K562 (cell line): ENCODE data around the gene LRRC71. TPM values are rescaled to one million over a fixed set of nuclear protein-coding genes. Genes with fewer than 3 reads are reported as not detected.

Experiments used
- ATAC-seq: fragments of 200-7000 bp; cut with Tn5 transposase; 3 replicates; pipeline ENCODE4 v1.9.1; 2020; ENCODE audit warnings: moderate library complexity
- Bru-seq: library from RNA; stranded (reverse); fragments of 400-500 nt; gene quantifications from one replicate; lab custom pipeline; 2021; lab: Mats Ljungman, UMichigan
- BruChase-seq, 2 experiments: library from RNA; stranded (reverse); fragments of 400-500 nt; gene quantifications; one replicate each; lab custom pipeline; 2021; lab: Mats Ljungman, UMichigan
- BruUV-seq: library from RNA; stranded (reverse); fragments of 400-500 nt; replicated peaks from 2 replicates; lab custom pipeline; 2021; lab: Mats Ljungman, UMichigan
- CTCF ChIA-PET: fragments of 300-600 bp; formaldehyde crosslinking; extraction: SDS; loops from one replicate; lab custom pipeline; 2021; ENCODE audit warnings: low intra/inter-chr PET ratio; lab: Yijun Ruan, JAX
- POLR2A ChIA-PET: fragments of 300-600, 350-650 bp; sonication (Branson Sonifier 250); formaldehyde crosslinking; extraction: SDS; loops from one replicate; lab custom pipeline; 2021; ENCODE audit warnings: antibody characterized with exemption, inconsistent platforms; lab: Yijun Ruan, JAX
- DNase-seq, 4 experiments: peaks; one replicate each; pipeline versions ENCODE4 v3.0.0 to v3.0.0-alpha.2; 2011 to 2018; ENCODE audit warnings: low spot score in 3 of 4, mixed read lengths in 3 of 4; ENCODE audit errors: extremely low read depth in 1 of 4
- FAIRE-seq: peaks from 2 replicates; lab custom pipeline; 2011; peaks lifted over from hg19 to GRCh38; lab: Jason Lieb, UNC
- H2AFZ ChIP-seq: 2 replicates; pipeline ENCODE4 v1.6.0; 2011; ENCODE audit warnings: low read depth, low read length, control low read depth, inconsistent platforms
- H3K27ac ChIP-seq: fragments of 200-600 bp; 3 replicates; pipeline ENCODE4 v1.8.0; 2011; ENCODE audit warnings: low read depth, mild to moderate bottlenecking, control low read depth, inconsistent platforms, low read length, moderate library complexity, mixed read lengths; ENCODE audit errors: extremely low read depth
- H3K27me3 ChIP-seq, 2 experiments: fragments of 300-600 bp in 1 of 2; 2 replicates in 1 of 2; 3 replicates in 1 of 2; pipeline versions ENCODE4 v1.6.0 to v1.8.0; 2011; ENCODE audit warnings: inconsistent platforms in 2 of 2, low read length in 2 of 2, mild to moderate bottlenecking in 1 of 2, mixed read lengths in 1 of 2, moderate library complexity in 1 of 2; ENCODE audit not compliant: control insufficient read depth in 2 of 2, insufficient read depth in 2 of 2
- H3K36me3 ChIP-seq: fragments of 300-600 bp; 3 replicates; pipeline ENCODE4 v1.8.0; 2011; ENCODE audit warnings: mild to moderate bottlenecking, low read length, inconsistent platforms; ENCODE audit not compliant: control insufficient read depth, insufficient read depth
- H3K4me1 ChIP-seq, 2 experiments: fragments of 200-600 bp in 1 of 2; replicated peaks in 1 of 2; 2 replicates in 1 of 2; 3 replicates in 1 of 2; pipeline versions ENCODE4 v1.5.1 to v1.8.0; 2011; ENCODE audit warnings: inconsistent platforms in 2 of 2, low read length in 2 of 2, mild to moderate bottlenecking in 1 of 2, mixed read lengths in 1 of 2, moderate library complexity in 1 of 2; ENCODE audit not compliant: control insufficient read depth in 2 of 2, insufficient read depth in 2 of 2
- H3K4me2 ChIP-seq: 2 replicates; pipeline ENCODE4 v1.6.1; 2011; ENCODE audit warnings: low read length, control low read depth, inconsistent platforms, mixed read lengths; ENCODE audit not compliant: insufficient read depth
- H3K4me3 ChIP-seq: fragments of 200-600 bp; sonication (generic), shearing (Covaris generic); 2 replicates; pipeline ENCODE4 v1.5.1; 2016; ENCODE audit warnings: control low read depth, inconsistent platforms
- H3K79me2 ChIP-seq: fragments of 200-600 bp; 3 replicates; pipeline ENCODE4 v1.8.0; 2011; ENCODE audit warnings: low read length, inconsistent platforms; ENCODE audit not compliant: control insufficient read depth, insufficient read depth
- H3K9ac ChIP-seq, 2 experiments: 2 replicates each; pipeline versions ENCODE4 v1.6.0 to v1.6.1; 2011; ENCODE audit warnings: low read depth in 2 of 2, low read length in 2 of 2, control low read depth in 1 of 2, inconsistent platforms in 1 of 2, mild to moderate bottlenecking in 1 of 2, mixed read lengths in 1 of 2; ENCODE audit not compliant: insufficient read depth in 1 of 2
- H3K9me1 ChIP-seq: one replicate; pipeline ENCODE4 v1.6.0; 2011; ENCODE audit warnings: inconsistent platforms, mild to moderate bottlenecking, low read length, moderate library complexity; ENCODE audit not compliant: control insufficient read depth, insufficient read depth
- H3K9me3 ChIP-seq: replicated peaks from 2 replicates; pipeline ENCODE4 v1.5.1; 2011; ENCODE audit warnings: low read depth, low read length, inconsistent platforms; ENCODE audit not compliant: control insufficient read depth, insufficient read depth
- H4K20me1 ChIP-seq: replicated peaks from 2 replicates; pipeline ENCODE4 v1.6.1; 2011; ENCODE audit warnings: low read length, inconsistent platforms, mixed read lengths; ENCODE audit not compliant: control insufficient read depth, insufficient read depth
- CAMTA2 ChIP-seq: fragments of 250-450 bp; sonication (Bioruptor Pico); conservative IDR thresholded peaks from 2 replicates; pipeline ENCODE4 v1.5.1; 2022
- DNMT1 ChIP-seq: fragments of 450-650 bp; IDR thresholded peaks from 2 replicates; pipeline ENCODE4 v1.6.1; 2016; ENCODE audit warnings: antibody characterized with exemption, mild to moderate bottlenecking
- E2F4 ChIP-seq: sonication (generic); formaldehyde crosslinking; IDR thresholded peaks from 2 replicates; pipeline ENCODE4 v1.8.0; 2022; ENCODE audit warnings: mild to moderate bottlenecking, low read depth, missing genetic modification reagents
- GABPB1 ChIP-seq: sonication (generic); formaldehyde crosslinking; IDR thresholded peaks from 2 replicates; pipeline ENCODE4 v1.8.0; 2022; ENCODE audit warnings: mild to moderate bottlenecking, missing genetic modification reagents
- HNRNPK ChIP-seq: fragments of 200-400 bp; formaldehyde crosslinking; IDR thresholded peaks from one replicate; pipeline ENCODE4 v1.6.1; 2018; ENCODE audit warnings: mild to moderate bottlenecking, low read depth, low read length; ENCODE audit not compliant: poor library complexity, severe bottlenecking
- HNRNPL ChIP-seq: fragments of 200-400 bp; formaldehyde crosslinking; IDR thresholded peaks from 2 replicates; pipeline ENCODE4 v1.6.1; 2017; ENCODE audit warnings: low read depth, mild to moderate bottlenecking, low read length
- IRF2 ChIP-seq: sonication (generic); formaldehyde crosslinking; IDR thresholded peaks from 2 replicates; pipeline ENCODE4 v1.8.1; 2022; ENCODE audit warnings: mild to moderate bottlenecking, missing genetic modification reagents
- SETDB1 ChIP-seq: IDR thresholded peaks from one replicate; pipeline ENCODE4 v1.6.1; 2012; ENCODE audit warnings: low read length, control low read depth, inconsistent platforms
- SMARCB1 ChIP-seq: IDR thresholded peaks from 2 replicates; pipeline ENCODE4 v1.6.1; 2011; ENCODE audit warnings: improper control_type of control experiment, low read depth; ENCODE audit not compliant: insufficient read length
- SRSF9 ChIP-seq: fragments of 200-400 bp; formaldehyde crosslinking; IDR thresholded peaks from 2 replicates; pipeline ENCODE4 v1.6.1; 2017; ENCODE audit warnings: low read depth, low read length, borderline replicate concordance
- ZNF184 ChIP-seq: sonication (generic); formaldehyde crosslinking; IDR thresholded peaks from 2 replicates; pipeline ENCODE4 v1.5.0; 2020; ENCODE audit warnings: missing genetic modification reagents
- ZNF586 ChIP-seq: fragments of 450-650 bp; formaldehyde crosslinking; conservative IDR thresholded peaks from 2 replicates; pipeline ENCODE4 v1.4.0; 2020; ENCODE audit warnings: mild to moderate bottlenecking, moderate library complexity
- ZNF695 ChIP-seq: fragments of 450-650 bp; formaldehyde crosslinking; IDR thresholded peaks from 2 replicates; pipeline ENCODE4 v1.4.0; 2020; ENCODE audit warnings: mild to moderate bottlenecking, moderate library complexity
- ZNF740 ChIP-seq, 3 experiments: fragments of 200-800 bp in 1 of 3; sonication (Bioruptor generic) in 1 of 3; sonication (generic) in 1 of 3; formaldehyde crosslinking in 1 of 3; IDR thresholded peaks; 2 replicates each; pipeline versions ENCODE4 v1.6.1 to v1.8.0; 2016 to 2022; ENCODE audit warnings: mild to moderate bottlenecking in 2 of 3, missing compliant biosample characterization in 2 of 3, missing genetic modification characterization in 2 of 3, missing genetic modification reagents in 1 of 3
- WGBS: fragments of 100-300 bp; shearing (Covaris generic); methylation state at CpG from one replicate; pipeline ENCODE4 v1.1.6; 2016; ENCODE audit warnings: low coverage, mixed read lengths; ENCODE audit not compliant: insufficient coverage; ENCODE audit errors: missing lambda C conversion rate; 5-methylcytosine and 5-hydroxymethylcytosine counted together
- in situ Hi-C: fragments of 300-500 bp; cut with MboI; formaldehyde crosslinking; loops from 4 replicates; pipeline ENCODE4 v1.15.0; 2018; ENCODE audit warnings: inconsistent platforms, mixed read lengths
- intact Hi-C: fragments of 100-400 bp; cut with micrococcal nuclease; formaldehyde crosslinking; loops from 2 replicates; pipeline ENCODE4 v1.14.2; 2022
- long read RNA-seq, 3 experiments: library from polyadenylated mRNA in 2 of 3; library from RNA in 1 of 3; unstranded in 2 of 3; stranded (forward) in 1 of 3; transcript quantifications; one replicate each; pipeline ENCODE4 v2.0.0, GENCODE V29; 2019 to 2022
- polyA minus RNA-seq, 3 experiments: library from RNA; depleted of rRNA, polyadenylated mRNA; stranded (reverse); fragments of >200 nt; gene quantifications; 2 replicates each; pipeline ENCODE4 v1.2.3, GENCODE V29; 2011
- polyA plus RNA-seq, 8 experiments: library from polyadenylated mRNA; depleted of rRNA in 4 of 8; stranded (reverse) in 5 of 8; unstranded in 3 of 8; fragments of >200 nt; fragmentation: Nextera tagmentation in 2 of 8; fragmentation: Illumina TruSeq in 1 of 8; extraction: Ambion mirVana in 2 of 8; extraction: Trizol in 1 of 8; gene quantifications; 2 replicates each; pipeline versions ENCODE4 v1.2.1 to v1.2.3, GENCODE V29; 2011 to 2014; ENCODE audit warnings: inconsistent platforms in 1 of 8, missing spikeins in 1 of 8
- total RNA-seq, 7 experiments: library from RNA; depleted of rRNA in 6 of 7; stranded (reverse); fragments of >200 nt in 6 of 7; fragmentation: Illumina TruSeq in 2 of 7; extraction: Trizol in 2 of 7; gene quantifications; 2 replicates each; pipeline versions ENCODE4 v1.2.1 to v1.2.3, GENCODE V29; 2011 to 2021; ENCODE audit warnings: low replicate concordance in 1 of 7

The LRRC71 gene
- total RNA-seq (2011; cell fraction: chromatin; rRNA removed; ENCODE audit: low replicate concordance) = 2.2 and 3.8 TPM in 2 replicates
- total RNA-seq (2011; cell fraction: nucleolus; rRNA removed) = 2.5 and 4.9 TPM in 2 replicates
- 2.4 and 2.8 TPM in 2 replicates for total RNA-seq (2011; cell fraction: nucleoplasm; rRNA removed)
- total RNA-seq (2014; rRNA removed) (0.64 TPM in 1 of 2 replicates, not detected in the other), total RNA-seq (2014; rRNA removed; fragmentation: Illumina TruSeq; extraction: Trizol) (0.22 and 0.51 TPM in 2 replicates), total RNA-seq (2015; rRNA removed; fragmentation: Illumina TruSeq; extraction: Trizol) (not detected in 2 replicates), total RNA-seq (2021) (0.45 and 1.2 TPM in 2 replicates), polyA plus RNA-seq (2011; rRNA removed) (0.87 and 1.1 TPM in 2 replicates), polyA plus RNA-seq (2014; fragmentation: Illumina TruSeq; extraction: Trizol) (0.06 and 0.51 TPM in 2 replicates), polyA plus RNA-seq (2014; fragmentation: Nextera tagmentation; extraction: Ambion mirVana) (under 1 TPM; 0.23 to 0.38 TPM), polyA plus RNA-seq (2014; rRNA removed) (0.19 and 0.91 TPM in 2 replicates), polyA minus RNA-seq (2011; rRNA and poly(A)+ RNA removed) (0.54 and 0.63 TPM in 2 replicates), Bru-seq, nascent RNA (percentile 35 among the genes with signal in this experiment), BruChase-seq, experiment 1, labeled RNA remaining after a 2-hour chase (percentile 23 among the genes with signal in this experiment), BruChase-seq, experiment 2, labeled RNA remaining after a 6-hour chase (percentile 25 among the genes with signal in this experiment)
- polyA plus RNA-seq (2011; cell fraction: cytosol; rRNA removed) = 0.99 and 1.4 TPM in 2 replicates
- polyA plus RNA-seq (2011; cell fraction: nucleus; rRNA removed) = 2.4 and 4.3 TPM in 2 replicates
- 0.90 and 0.99 TPM in 2 replicates for polyA plus RNA-seq (2012)
- 1.5 TPM in 1 of 2 replicates, not detected in the other for polyA minus RNA-seq (2011; cell fraction: cytosol; rRNA and poly(A)+ RNA removed)
- 1.1 and 1.4 TPM in 2 replicates for polyA minus RNA-seq (2011; cell fraction: nucleus; rRNA and poly(A)+ RNA removed)
- long read RNA-seq, experiment 1 = 0 reads
- long read RNA-seq, experiment 2 = 0 reads
- long read RNA-seq, experiment 3 = 0 reads

GRCh38 chr1:156920233-156921052 is at the start of gene LRRC71:
TSS of gene LRRC71 (plus strand) at chr1:156920632. CDS start at chr1:156920804, 172 bp downstream.
- peaks cover 17 to 34% of the 10 kb centered on the region in 2 experiments for H3K4me1 ChIP-seq
- peak; percentile 97 for ATAC-seq
- H3K79me2 ChIP-seq = no peaks in the 10 kb centered on the region
- H3K27ac ChIP-seq = no peak within 1 kb of the TSS
- CTCF ChIA-PET = interaction anchor here (0.6 to 2.9 kb wide), 9 partner anchors 10 to 231 kb away, joined by 3 to 19 read pairs (median 4); partner anchors contain the start of gene PEAR1
- peak within 1 kb of the TSS; percentile 46 to 91; a peak in 3 of 4 replicates for H3K9ac ChIP-seq
- H3K4me3 ChIP-seq = peak within 1 kb of the TSS; percentile 15; the same call in 1 of the 2 replicates
- no TSS peak for BruUV-seq
- peaks cover 3% of the 10 kb centered on the region; the same call in 1 of the 2 replicates for H3K9me3 ChIP-seq
- no peaks in the 10 kb centered on the region for H3K9me1 ChIP-seq
- peak within 1 kb of the TSS; percentile 91 for H2AFZ ChIP-seq
- H3K36me3 ChIP-seq = peaks cover 3% of the 10 kb centered on the region; the same call in 1 of the 3 replicates
- H3K27me3 ChIP-seq = peaks cover 8 to 17% of the 10 kb centered on the region in 2 experiments; a peak in 3 of 5 replicates
- in situ Hi-C loops (no loop called here), intact Hi-C loops (loop anchor here (1.0 to 5.0 kb wide), 4 partner anchors 10 to 193 kb away; partner anchors contain the start of genes ISG20L2 and METTL25B)
- POLR2A ChIA-PET = interaction anchor here (0.7 to 1.6 kb wide), 3 partner anchors 9 to 235 kb away, joined by 3 to 4 read pairs (median 3); no protein-coding TSS in a partner anchor
- no peaks in the 10 kb centered on the region for H4K20me1 ChIP-seq
- peak within 1 kb of the TSS; percentile 71 for H3K4me2 ChIP-seq
- peak; percentile 52 for FAIRE-seq
- peak; percentile 94 to 96 (median 95) for DNase-seq
- 18% methylated on average over 45 of the region's 71 CpGs for WGBS
- TF ChIP-seq ZNF184 (CRISPR knock-in tag) (no peak), HNRNPK (no peak), ZNF695 (CRISPR knock-in tag) (no peak), ZNF740 (CRISPR knock-in tag; IDR thresholded peaks at IDR 0.05) (0 out of 2 replicates have a peak, but pooled peaks have one; percentile 42), ZNF740 (tag; IDR thresholded peaks at IDR 0.05) (no peak), CAMTA2 (CRISPR knock-in tag) (no peak), IRF2 (no peak), GABPB1 (CRISPR knock-in tag) (peak; percentile 77), E2F4 (no peak), SMARCB1 (peak; percentile 68), SRSF9 (no peak), DNMT1 (no peak), HNRNPL (peak; percentile 88), ZNF586 (CRISPR knock-in tag) (no peak), SETDB1 (no peak)
